Ovary (tissue), 9 donors: ENCODE results near the gene TLR4. TPM values are rescaled to one million over a fixed set of nuclear protein-coding genes. Genes with fewer than 3 reads are reported as not detected.

Experiments
- DNase-seq, 5 donors: peaks; one replicate each; pipeline ENCODE4 v3.0.0-alpha.2; 2019 to 2020
- H3K27ac ChIP-seq, 2 donors: fragments of 200-600 bp; one replicate each; pipeline versions ENCODE4 v1.5.1 to v1.8.0; 2019 to 2022
- H3K27me3 ChIP-seq: fragments of 200-600 bp; one replicate; pipeline ENCODE4 v1.8.0; 2022
- H3K36me3 ChIP-seq: fragments of 200-600 bp; sonication (generic); one replicate; pipeline ENCODE4 v1.5.1; 2019
- H3K4me1 ChIP-seq: one replicate; pipeline ENCODE4 v1.8.1; 2013; ENCODE audit warnings: mild to moderate bottlenecking, moderate library complexity; ENCODE audit not compliant: insufficient read depth
- H3K4me3 ChIP-seq: fragments of 200-600 bp; sonication (generic); one replicate; pipeline ENCODE4 v1.5.1; 2017
- H3K9me3 ChIP-seq, 2 donors: fragments of 200-600 bp in 1 of 2; sonication (generic) in 1 of 2; one replicate each; pipeline versions ENCODE4 v1.5.1 to v1.8.1; 2013 to 2019; ENCODE audit warnings: mild to moderate bottlenecking in 1 of 2, moderate library complexity in 1 of 2
- EP300 ChIP-seq: sonication (generic); formaldehyde crosslinking; IDR thresholded peaks from one replicate; pipeline ENCODE4 v1.6.1; 2017; ENCODE audit warnings: antibody characterized with exemption
- POLR2A ChIP-seq: fragments of 450-650 bp; IDR thresholded peaks from one replicate; pipeline ENCODE4 v1.6.1; 2017; ENCODE audit warnings: antibody characterized with exemption, mild to moderate bottlenecking, moderate library complexity
- WGBS, 3 donors: extraction: QIAGEN DNeasy Blood & Tissue Kit in 1 of 3; methylation state at CpG; one replicate each; pipeline versions ENCODE4 v1.1.5 to v1.1.7; 2013 to 2017; 5-methylcytosine and 5-hydroxymethylcytosine counted together
- intact Hi-C, 4 donors: fragments of 100-400 bp; cut with DNase I; formaldehyde crosslinking; loops; one replicate each; pipeline versions ENCODE4 v1.11.0 to v1.15.1; 2022 to 2023
- polyA plus RNA-seq, 2 donors: library from polyadenylated mRNA; stranded (reverse); fragments of 200-250 nt in 1 of 2; fragments of 350-450 nt in 1 of 2; fragmentation: Illumina TruSeq in 1 of 2; extraction: RNeasy Lipid Tissue Mini Kit (QIAGEN cat#74804) in 1 of 2; gene quantifications; one replicate each; pipeline ENCODE4 v1.2.3, GENCODE V29; 2013 to 2014
- total RNA-seq, 7 donors: library from RNA; depleted of rRNA in 2 of 7; stranded (reverse); fragments of >200 nt in 2 of 7; fragmentation: NEBNext Ultra II Directional in 3 of 7; extraction: Animal tissue kit (Norgen Biotek cat#: 25700) in 3 of 7; gene quantifications; one replicate each; pipeline versions ENCODE4 v1.1.0 to v1.2.4, GENCODE V29; 2016 to 2023
- TF ChIP-seq, protein P1 (sequence below), 3 donors: fragments of 450-650 bp in 2 of 3; fragments of 200-600 bp in 1 of 3; IDR thresholded peaks; one replicate each; pipeline versions ENCODE4 v1.5.1 to v1.8.0; 2016 to 2022; ENCODE audit warnings: antibody characterized with exemption in 3 of 3, mild to moderate bottlenecking in 1 of 3
- donor health status: DM: no; HTN: no; CAD: no; lungs with moderate emphysema.
- donor health status: DM: no; HTN: no; CAD: no.
- donor health status: Bipolar disorder and iron deficiency.
- donor health status: DM: yes; HTN: yes; CAD: no.
- donor health status: DM: no; HTN: no; CAD: no.
- donor health status: DM: yes; HTN: yes; CAD: no.

The TLR4 gene
- total and polyA plus RNA-seq, 9 donors: 3.4 to 13.5 (median 8.9) TPM

DNA sequence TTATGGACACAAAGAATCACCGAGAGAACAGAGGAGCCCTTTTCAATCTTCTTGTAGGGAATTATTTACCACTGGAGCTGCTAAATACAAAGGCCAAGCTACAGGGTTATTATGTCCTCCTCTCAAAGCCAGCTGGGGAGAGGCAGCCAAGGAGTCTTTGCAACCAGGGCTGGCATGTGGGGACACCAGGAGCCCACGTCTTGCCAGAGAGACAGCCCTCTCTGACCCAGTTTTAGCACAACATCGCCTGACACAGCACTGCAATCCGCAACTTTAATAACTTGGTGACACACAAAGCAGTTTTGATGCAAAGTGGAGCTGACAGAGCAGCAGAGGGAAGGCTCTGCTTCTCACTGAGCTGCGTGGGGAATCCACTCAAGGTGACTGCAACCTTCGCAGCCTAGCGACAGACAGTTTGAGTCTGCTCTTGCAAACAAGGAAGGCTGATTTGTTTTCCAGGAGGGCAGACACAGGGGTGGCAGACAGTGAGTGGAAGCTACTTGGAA lies 33.6 kb downstream of the TLR4 start:
- intact Hi-C loops: no loop called here
- Histone ChIP-seq H3K4me3 (no peak overlapping the region), H3K4me1 (no peaks in the 10 kb centered on the region), H3K9me3 (no peaks in the 10 kb centered on the region), H3K36me3 (no peaks in the 10 kb centered on the region), H3K27me3 (no peaks in the 10 kb centered on the region), H3K27ac (no peak overlapping the region)
- DNase-seq: no peak
- 67 to 80% (median 77%) methylated on average over 7 of the region's 7 CpGs for WGBS, 3 donors
- TF ChIP-seq EP300 (no peak), POLR2A (no peak)
- TF ChIP-seq, protein P1, sequence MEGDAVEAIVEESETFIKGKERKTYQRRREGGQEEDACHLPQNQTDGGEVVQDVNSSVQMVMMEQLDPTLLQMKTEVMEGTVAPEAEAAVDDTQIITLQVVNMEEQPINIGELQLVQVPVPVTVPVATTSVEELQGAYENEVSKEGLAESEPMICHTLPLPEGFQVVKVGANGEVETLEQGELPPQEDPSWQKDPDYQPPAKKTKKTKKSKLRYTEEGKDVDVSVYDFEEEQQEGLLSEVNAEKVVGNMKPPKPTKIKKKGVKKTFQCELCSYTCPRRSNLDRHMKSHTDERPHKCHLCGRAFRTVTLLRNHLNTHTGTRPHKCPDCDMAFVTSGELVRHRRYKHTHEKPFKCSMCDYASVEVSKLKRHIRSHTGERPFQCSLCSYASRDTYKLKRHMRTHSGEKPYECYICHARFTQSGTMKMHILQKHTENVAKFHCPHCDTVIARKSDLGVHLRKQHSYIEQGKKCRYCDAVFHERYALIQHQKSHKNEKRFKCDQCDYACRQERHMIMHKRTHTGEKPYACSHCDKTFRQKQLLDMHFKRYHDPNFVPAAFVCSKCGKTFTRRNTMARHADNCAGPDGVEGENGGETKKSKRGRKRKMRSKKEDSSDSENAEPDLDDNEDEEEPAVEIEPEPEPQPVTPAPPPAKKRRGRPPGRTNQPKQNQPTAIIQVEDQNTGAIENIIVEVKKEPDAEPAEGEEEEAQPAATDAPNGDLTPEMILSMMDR (IDR thresholded peaks at IDR 0.05): no peak

DNA sequence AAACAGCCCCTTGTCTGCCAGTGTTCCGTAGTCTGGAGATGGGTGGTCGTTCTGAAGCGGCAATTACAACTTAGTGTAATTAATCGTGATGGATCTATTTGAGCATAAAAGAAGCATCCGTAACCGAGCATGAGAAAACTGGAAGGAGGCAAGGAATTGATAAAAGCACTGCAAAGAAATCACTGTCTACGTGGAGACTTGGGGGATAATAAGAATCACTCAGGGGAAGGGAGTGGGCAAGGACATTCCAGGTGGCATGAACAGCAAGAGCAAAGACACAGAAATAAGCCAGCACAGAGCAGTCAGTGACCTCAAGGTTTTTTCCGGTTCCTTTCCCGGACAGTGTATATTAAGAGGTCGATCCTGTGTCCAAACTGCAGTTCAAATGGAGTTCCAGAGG lies 35.0 kb downstream of the TLR4 start:
- Histone ChIP-seq H3K9me3 (no peaks in the 10 kb centered on the region), H3K4me1 (no peaks in the 10 kb centered on the region), H3K36me3 (no peaks in the 10 kb centered on the region), H3K27ac (no peak overlapping the region), H3K4me3 (no peak overlapping the region), H3K27me3 (no peaks in the 10 kb centered on the region)
- intact Hi-C loops: no loop called here
- 82 to 88% (median 87%) methylated on average over 10 of the region's 10 CpGs for WGBS, 3 donors
- TF ChIP-seq POLR2A: no peak
- TF ChIP-seq, protein P1 (IDR thresholded peaks at IDR 0.05): no peak
- no peak for TF ChIP-seq EP300
- no peak for DNase-seq

DNA sequence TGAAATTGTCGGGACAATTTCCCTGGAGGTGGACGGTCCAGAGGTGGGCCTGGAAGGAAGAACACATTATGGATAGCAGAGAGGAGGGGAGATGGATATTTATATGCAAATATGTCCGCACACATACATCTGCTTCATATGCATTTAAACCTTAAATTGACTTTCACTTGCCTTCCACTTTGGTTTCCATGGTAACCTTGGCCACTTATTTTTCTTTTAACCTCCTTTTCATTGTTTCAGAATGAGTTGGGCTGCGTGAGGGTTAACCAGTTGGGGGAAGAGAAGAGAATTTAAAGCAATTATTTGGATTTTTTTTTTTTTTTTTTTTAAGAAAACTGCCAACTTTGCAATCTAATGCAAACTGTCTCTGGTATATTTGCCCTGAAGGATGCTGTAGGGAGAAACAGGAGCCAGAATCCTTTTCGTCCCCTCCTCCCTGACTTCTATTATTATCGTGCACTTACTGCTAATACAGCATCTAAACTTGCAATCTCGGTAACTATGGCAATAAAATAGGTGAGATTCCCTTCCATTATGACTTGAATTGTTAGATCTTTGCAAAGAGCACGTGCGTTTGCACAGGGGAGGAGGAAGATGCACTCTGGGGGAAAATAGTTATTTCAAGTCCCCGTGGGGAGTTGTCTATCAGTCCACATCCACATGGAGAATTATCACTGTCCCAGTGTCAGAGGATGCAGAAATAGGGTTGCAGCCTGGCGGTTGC lies 35.6 kb downstream of the TLR4 start:
- H3K4me3 ChIP-seq: no peak overlapping the region
- H3K36me3 ChIP-seq: no peaks in the 10 kb centered on the region
- no peaks in the 10 kb centered on the region for H3K4me1 ChIP-seq
- no peak for DNase-seq
- no peaks in the 10 kb centered on the region for H3K9me3 ChIP-seq
- WGBS, 3 donors: 75 to 79% (median 75%) methylated on average over 11 of the region's 11 CpGs
- H3K27ac ChIP-seq: no peak overlapping the region
- no peaks in the 10 kb centered on the region for H3K27me3 ChIP-seq
- intact Hi-C loops: no loop called here
- TF ChIP-seq, protein P1 (IDR thresholded peaks at IDR 0.05): no peak
- no peak for TF ChIP-seq POLR2A

DNA sequence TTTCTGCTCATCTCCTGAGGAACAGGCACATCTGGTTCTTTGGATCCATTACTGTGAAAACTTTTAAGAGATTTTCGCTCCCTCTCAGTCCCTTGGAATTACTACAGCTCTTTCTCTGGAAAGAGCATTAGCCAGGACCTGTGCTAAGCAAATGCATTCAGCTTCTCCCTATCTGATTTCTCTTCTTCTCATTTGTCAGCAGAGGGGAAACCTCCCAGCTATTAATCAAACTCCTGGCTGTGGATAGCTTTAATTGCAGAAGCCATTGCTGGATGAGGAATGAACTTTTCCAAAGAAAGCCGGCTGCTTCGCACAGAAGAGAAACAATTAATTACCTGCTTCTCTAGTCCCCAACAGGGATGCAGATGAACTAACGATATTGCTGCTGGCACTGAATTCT lies 37.9 kb downstream of the TLR4 start:
- no peak overlapping the region for H3K4me3 ChIP-seq
- 39 to 51% (median 44%) methylated on average over 4 of the region's 4 CpGs for WGBS, 3 donors
- no peaks in the 10 kb centered on the region for H3K9me3 ChIP-seq
- intact Hi-C loops: no loop called here
- DNase-seq: no peak
- no peaks in the 10 kb centered on the region for H3K4me1 ChIP-seq
- H3K36me3 ChIP-seq: no peaks in the 10 kb centered on the region
- H3K27me3 ChIP-seq: no peaks in the 10 kb centered on the region
- TF ChIP-seq, protein P1 (IDR thresholded peaks at IDR 0.05): no peak
- no peak for TF ChIP-seq EP300
- no peak for TF ChIP-seq POLR2A
- no peak overlapping the region for H3K27ac ChIP-seq
